Stimulated activated CD4-positive, alpha-beta T cell treated with anti-CD3 and anti-CD28 coated beads, Interleukin-15, amount 100 ng/mL, for 24 hours (primary cell): Measurements from ENCODE around the gene CHAD.
"Not testable (repeated sequence)": the region's sequence is repeated elsewhere in the genome, so short reads cannot be mapped to it uniquely, and the experiment has no call there.

Experiments
- DNase-seq: peaks from one replicate; pipeline ENCODE4 v3.0.0-alpha.2; 2020

CHAD gene

DNA sequence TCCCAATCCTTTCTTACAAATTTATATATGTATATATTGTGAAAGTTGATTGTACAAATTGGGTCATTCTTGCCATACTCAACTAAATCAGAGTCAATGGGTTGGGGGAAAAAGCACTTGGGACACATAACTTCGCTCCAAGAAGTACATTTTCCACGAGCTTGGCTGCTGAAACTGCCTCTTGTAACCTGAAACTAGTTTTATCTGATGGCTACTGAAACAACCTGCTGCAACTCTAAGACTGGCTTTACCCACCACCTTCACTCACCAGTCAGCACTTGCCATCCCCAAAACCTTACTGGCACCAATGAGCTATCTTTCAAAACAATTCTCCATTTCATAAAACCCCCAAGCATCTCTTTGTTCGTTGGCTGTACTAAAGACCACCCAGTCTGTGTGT, 25.1 kb upstream of the CHAD start:
- DNase-seq = no peak

DNA sequence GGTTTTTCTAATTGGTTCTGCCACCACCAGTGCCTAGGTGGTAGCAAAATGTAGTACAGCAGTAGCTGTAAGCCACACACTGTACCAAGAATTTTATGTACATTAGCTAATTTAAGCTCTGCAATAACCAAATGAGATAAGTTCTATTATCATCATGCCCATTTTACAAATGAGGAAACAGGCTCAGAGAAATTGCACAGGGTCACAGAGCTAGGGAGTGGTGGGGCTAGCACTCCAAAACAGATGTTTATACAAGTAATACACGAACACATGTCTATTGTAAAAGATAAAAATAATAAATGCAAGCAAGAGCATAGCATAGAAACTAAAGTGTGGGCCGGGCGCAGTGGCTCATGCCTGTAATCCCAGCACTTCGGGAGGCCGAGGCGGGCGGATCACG, 23.5 kb upstream of the CHAD start:
- DNase-seq = no peak

DNA sequence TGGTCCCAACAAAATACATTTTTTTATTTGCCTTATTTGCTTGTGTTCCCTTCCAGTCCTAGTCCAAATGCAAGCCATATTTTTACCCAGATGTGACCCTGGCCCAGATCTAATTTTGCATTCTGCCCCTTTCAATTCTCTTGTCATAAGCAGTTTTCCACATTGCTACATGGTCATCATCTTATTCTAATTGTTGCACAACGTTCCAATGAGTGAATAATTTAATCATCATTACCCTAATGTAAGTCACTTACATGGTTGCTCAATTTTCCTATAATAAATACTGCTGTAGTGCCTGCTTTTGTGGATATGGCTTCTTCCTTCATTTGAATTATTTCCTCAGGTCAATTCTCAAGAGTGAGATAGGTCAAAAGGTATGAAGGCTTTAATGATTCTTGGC, 22.8 kb upstream of the CHAD start:
- no peak for DNase-seq

DNA sequence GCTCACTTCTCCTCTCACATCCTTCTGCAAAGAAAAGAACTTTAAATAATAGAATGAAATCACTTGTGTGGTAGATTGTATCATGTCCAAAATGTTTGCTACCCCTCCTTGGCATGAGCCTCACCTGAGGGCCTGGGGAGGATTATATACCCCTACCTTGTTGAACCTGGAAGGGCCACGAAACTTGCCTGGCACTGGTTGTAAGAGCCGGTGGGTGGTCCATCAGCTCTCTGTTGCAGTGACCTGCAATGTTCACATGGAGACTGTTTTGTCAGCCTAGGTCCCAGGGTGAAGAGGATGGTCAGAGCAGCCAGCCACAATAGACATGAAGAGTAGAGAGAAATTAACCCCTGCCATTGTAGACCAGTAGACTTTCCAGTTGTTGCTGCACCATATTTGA, 20.2 kb upstream of the CHAD start:
- no peak for DNase-seq

DNA sequence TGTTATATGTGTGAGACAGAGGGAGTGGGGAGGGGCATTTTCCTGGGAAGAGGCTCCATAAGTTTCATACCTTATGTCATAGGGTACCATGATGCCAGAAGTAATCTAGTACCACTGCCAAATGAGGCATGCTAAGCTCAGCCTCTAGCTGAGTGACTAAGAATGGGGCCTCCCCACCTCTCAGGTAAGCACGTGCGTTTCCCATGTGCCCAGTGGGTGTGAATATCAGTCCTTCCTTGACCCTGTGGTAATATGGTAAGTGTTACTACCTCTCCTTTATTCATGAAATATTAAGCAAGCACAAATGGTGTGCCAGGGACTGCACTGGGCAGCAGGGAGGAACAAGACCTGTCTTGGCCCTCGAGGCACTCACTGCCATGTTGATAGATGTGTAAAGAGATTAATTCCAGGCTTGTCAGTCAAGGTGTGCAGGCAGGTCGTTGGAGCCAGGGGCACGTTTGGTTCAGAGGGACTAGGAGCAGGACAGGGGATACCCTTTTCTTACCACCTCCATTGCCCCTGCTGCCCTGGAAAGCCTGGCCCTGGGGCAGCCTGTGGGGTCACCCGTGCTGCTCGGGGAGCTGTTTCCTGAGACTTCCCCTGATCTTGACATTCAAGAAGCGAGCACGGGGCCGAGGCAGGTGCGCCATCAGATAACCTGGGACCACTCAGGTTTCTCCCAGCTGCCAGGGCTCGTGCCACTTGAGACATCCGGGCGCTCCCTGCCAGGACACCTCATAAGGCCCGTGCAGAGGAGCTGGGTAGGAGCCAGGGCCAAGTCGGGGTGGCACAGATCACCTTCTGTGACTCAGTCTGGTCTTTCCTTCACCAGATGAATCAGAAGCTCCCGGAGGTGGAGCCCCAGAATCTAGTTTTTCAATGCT, 18.8 kb upstream of the CHAD start:
- peak; percentile 34 for DNase-seq

DNA sequence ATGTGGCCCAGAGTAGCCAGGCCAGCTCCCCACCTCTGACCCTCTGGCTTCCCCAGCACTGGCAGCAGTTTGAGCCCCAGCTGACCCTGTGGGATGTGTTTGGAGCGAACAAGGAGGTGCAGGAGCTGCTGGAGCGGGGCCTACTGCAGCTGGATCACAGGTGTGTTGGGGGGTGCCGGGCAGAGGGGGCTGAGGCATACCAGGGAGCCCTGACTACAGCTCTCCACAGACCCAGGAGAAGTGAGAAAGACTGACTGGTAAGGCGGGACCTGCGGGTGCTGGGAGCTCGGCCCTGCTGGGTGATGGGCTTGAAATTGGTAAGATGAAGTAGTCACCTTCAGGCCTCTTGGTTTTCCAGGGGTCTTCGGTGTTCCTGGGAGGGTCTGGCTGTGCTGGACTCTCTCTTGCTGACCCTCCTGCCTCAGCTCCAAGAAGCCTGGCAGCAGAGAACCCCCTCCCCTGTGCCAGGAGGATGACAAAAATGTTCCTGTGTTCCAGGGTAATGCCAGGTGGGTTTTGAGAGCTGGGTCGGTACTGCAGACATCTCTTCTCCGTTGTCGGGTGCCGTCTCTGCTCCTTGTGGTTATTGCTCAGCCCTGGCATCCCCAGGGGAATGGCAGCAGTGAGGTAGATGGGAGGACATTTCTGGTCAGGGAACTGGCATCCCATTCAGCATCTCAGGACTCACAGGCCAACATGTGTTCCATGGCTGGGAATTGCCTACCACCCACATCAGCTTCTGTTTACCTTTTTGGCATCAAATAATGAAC, 15.9 kb upstream of the CHAD start:
- DNase-seq = no peak

DNA sequence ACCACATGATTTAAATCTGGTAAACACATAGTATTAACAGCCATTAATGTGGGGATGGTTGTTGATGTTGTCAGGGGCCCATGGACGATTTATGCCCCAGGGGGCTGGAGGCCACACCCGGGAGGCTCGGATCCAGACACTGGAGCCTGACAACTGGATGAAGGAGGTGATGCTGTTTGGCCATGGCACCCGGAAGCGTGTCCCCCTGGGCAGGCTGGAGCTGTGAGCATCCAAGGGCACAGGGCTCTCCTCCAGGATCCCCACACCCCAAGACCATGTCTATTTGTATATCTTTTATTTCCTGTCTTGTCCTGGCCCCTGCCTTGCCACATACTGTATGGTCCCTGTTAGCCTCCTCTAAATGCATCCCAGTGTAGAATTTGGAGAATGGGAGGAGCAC, 14.6 kb upstream of the CHAD start:
- DNase-seq = no peak

DNA sequence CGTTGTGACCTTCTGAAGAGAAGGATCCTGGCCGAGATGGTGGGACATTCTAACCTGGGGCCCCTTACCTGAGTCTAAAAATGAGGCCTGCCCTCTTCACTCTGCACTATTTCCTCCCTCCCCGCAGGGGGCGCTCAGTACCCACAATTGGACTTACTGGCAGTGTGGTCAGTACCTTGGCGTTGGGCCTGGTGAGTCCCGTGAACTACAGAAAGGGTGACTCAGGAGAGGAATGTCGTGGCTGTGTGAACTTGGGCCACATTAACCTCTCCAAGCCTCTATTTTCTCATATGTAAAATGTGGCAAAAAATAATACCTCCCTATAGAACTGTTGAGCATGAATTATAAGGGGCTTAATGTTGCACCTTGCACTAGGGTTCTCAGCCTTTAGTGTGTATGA, 13.8 kb upstream of the CHAD start:
- peak; percentile 85 for DNase-seq

DNA sequence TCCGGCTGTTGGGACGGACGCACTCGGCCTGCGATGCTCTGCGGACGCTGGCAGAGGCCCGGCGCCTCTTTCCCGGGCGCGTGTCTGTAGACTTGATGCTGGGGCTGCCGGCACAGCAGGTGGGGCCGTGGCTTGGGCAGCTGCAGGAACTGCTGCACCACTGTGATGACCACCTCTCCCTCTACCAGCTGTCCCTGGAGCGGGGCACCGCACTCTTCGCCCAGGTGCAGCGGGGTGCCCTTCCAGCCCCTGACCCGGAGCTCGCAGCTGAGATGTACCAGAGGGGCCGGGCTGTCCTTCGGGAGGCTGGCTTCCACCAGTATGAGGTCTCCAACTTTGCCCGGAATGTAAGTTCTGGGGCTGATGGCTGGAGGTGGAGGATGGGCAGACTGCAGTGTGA, 13.4 kb upstream of the CHAD start:
- DNase-seq = no peak

DNA sequence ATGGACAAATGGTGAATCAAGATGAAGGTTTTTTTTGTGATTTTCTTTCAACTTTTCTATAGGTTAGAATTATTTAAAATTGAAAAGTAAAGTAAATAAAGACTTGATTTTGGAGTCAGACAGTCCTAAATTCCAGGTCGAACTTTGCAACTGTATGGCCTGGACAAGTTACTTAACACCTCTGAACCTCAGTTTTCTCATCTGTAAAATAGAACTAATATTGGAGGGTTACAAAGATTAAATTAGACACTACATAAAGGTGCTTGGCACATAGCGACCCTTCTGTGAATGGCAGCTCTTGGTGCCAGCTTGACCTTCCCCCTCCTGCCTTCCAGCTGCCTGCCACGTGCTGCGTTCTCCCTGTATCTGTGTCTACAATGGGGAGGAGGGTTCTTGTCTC, 13.0 kb upstream of the CHAD start:
- no peak for DNase-seq

DNA sequence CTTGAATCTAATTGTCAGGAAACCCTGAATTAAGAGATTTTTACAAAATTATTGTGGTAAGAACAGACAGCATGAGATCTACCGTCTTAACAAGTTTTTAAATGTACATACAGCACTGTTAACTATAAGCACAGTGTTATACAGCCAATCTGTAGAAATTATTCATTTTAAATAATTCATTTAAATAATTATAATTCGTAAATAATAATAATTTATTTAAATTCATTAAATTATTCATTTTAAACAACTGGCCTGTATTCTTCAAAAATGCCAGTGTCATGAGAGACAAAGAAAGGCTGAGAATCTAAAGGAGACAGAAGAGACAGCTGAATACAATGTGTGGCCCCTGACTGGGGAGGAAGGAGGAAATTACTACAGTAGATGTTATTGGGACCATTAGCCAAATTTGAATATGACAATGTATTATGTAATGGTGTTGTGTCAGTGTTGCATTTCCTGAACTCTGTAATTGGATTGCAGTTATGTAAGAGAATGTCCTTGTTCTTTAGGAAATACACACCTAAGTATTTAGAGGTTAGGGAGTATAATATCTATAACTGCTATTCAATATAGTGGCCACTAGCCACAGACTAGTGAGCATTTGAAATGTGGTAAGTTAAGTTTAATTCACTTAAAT, 12.3 kb upstream of the CHAD start:
- no peak for DNase-seq

DNA sequence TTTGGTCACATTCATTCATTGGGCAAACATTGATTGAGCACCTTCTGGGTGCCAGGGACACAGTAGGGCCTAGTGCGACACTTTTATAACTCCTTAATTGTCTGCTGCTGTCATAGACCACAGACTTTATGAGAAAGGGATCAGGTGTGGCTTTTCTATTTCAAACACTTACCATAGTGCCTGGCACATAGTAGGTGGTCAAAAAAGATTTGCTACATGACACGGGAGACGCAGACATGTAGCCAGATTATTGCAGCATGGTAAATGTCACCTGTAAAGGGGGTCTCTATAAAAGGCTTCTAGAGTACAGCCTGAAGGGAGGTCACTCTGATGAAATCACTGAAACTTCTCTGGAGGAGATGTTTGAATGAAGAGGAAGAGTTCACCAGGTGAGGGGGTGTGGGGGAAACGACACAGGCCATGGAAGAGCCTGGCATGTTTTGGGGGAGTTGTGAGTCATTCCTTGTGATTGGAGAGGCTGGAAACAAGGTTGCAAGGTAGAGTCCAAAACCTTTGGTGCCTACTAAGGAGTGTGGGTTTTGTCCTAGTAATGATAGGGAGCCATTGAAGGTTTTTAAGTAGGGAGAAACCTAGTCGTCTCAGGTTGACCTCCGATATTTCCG, 11.6 kb upstream of the CHAD start:
- no peak for DNase-seq

DNA sequence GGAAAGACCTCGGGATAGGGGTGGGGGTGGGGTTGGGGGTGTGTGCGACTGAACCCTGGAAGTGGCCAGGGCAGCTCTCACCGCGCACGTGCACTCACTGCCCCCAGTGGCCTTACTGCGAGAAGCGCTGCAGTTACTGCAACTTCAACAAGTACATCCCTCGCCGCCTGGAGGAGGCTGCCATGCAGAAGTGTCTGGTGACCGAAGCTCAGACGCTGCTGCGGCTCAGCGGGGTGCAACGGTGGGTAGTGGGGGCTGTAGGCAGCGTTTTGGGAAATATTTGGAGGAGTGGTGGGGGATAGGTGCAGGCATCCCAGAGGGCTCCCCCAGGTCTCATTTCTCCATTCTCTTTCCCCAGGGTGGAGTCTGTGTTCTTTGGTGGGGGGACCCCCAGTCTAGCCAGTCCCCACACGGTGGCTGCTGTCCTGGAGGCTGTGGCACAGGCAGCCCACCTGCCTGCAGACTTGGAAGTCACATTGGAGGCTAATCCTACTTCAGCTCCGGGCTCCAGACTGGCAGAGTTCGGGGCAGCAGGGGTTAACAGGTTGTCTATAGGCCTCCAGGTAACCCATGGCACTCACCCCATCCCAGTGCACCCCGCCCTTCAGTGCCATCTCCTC, 11.0 kb upstream of the CHAD start:
- peak; percentile 82 for DNase-seq

DNA sequence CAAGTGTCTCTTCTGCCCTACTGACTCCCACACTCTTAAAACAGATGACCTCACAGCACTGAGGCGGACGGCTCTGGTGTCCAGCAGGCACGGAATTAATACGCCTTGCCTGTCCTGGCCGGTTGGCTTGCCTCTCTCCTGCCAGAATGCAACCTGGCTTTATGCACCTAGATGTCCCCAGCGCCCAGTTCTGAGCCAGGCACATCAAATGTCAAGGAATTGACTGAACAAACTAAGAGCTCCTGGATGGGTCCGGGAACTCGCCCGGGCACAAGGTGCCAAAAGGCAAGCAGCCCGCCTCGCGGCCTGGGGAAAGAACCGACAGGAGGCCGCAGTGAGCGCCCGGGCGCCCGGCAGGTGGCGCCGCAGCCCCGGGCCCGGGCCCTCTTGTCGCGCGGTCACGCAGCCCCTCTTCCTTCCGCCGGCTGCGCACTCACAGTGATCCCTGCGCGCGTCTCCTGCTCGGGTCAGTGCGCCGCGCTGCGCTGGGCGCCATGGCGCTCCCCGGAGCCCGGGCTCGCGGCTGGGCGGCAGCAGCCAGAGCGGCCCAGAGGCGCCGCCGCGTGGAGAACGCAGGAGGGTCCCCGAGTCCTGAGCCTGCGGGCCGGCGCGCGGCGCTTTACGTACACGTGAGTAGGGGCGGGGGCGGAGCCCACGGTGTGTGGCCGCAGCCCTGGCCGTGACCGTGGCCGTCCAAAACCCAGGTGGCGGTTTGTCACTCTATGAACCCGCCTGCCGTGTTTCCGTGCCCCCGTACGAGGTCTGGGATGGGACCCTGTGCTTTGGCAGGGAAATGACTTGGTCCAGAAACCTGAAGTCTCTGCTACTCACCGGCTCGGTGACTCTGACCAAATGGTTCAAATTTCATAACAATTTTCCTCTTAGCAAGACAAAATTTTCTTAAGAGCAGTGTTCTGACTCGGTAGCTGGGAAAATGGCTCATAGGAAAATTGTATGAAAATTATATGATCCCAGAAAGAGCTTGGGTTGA, 10.0 kb upstream of the CHAD start, which contains the start of gene RSAD1:
Gene RSAD1 (plus strand): TSS at position 470 of the 991 bp plus-strand sequence. CDS start 25 bp downstream, at position 495.
- DNase-seq = peak; percentile 89

DNA sequence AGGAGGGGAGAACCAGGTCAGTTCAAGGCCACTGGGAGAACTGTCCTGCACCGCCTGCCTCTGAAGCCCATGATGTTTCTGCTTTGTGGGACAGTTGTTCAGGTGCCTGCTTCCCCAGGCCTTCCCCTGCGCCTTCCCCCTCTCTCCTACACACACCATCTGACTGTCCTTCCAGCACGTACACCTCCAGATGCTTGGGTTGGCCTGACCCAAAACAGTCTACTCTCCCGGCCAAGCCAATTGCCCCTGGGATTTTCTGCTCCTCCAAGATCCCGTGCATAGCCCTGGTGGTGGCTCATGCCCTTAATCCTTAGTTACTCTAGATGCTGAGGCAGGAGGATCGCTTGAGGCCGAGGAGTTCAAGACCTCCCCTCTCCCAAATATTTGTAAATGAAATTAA, 9.3 kb upstream of the CHAD start:
- DNase-seq = no peak

DNA sequence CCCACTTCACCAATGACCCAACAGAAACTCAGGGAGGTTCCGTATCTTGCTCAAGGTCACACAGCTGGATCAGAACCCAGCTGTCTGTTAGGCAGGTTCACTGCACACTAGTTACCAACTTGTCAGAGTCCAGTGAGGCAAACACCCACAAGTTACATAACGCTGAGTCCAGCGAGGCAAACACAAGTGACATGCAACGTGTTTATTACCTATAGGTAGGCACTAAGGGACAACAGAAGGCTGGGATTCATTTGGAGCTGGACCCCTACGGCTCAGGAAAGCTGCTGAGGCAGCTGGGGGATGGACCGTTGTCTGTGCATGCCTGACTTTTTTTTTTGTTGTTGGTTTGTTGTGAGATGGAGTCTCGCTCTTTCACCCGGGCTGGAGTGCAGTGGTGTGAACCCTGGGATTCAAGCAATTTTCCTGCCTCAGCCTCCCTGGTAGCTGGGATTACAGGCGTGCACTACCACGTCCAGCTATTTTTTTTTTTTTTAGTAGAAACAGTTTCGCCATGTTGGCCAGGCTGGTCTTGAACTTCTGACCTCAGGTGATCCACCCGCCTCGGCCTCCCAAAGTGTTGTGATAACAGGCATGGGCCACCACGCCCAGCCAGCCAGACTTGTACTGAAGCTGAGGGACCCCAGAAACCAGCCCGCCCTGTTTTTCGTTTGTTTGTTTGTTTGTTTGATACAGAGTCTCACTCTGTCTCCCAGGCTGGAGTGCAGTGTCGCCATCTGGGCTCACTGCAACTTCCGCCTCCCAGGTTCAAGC, 8.1 kb upstream of the CHAD start:
- no peak for DNase-seq

DNA sequence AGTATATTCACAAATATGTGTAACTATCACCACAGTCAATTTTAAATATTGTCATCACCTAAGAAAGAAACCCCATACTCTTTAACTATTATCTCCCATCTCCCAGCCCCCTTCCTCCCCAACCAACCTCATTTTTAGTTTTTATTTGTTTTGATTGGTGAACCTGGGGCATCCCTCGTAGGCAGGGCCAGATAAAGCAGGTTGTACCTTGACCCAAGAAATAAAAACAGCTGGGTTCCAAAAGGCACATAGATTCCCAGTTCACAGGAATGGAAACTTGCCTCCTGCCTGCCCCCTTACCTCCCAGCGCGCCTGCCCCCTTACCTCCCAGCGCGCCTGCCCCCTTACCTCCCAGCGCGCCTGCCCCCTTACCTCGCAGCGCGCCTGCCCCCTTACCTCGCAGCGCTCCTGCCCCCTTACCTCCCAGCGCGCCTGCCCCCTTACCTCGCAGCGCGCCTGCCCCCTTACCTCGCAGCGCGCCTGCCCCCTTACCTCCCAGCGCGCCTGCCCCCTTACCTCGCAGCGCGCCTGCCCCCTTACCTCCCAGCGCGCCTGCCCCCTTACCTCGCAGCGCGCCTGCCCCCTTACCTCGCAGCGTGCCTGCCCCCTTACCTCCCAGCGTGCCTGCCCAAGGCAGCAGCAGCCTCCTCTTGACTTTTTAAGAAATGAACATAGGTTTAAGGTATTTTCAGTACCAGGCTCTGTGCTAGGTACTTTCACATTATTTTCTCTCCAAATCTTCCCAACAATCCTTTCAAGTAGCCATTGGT, 7.3 kb upstream of the CHAD start:
- not testable (repeated sequence) for DNase-seq

DNA sequence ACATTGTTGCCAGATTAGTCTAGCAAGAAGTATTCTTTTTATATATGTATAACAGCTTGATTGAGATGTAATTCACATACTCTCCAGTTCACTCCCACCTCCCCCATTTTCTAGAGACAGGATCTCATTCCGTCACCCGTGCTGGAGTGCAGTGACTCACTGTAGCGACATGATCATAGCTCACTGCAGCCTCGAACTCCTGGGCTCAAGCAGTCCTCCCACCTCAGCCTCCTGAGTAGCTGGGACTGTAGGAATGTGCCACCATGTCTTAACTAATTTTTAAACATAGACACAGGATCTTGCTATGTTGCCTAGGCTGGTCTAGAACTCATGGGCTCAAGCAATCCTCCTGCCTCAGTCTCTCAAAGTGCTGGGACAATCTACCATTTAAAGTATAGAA, 6.7 kb upstream of the CHAD start:
- no peak for DNase-seq

DNA sequence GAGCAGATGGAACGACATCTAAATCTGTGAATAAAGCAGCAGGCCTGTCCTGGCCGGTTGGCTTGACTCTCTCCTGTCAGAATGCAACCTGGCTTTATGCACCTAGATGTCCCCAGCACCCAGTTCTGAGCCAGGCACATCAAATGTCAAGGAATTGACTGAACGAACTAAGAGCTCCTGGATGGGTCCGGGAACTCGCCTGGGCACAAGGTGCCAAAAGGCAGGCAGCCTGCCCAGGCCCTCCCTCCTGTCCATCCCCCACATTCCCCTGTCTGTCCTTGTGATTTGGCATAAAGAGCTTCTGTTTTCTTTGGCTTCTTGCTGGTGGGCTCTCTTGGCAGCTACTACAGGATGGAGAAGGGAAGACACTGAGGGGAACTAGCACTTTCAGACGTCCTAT, 5.8 kb upstream of the CHAD start:
- no peak for DNase-seq

DNA sequence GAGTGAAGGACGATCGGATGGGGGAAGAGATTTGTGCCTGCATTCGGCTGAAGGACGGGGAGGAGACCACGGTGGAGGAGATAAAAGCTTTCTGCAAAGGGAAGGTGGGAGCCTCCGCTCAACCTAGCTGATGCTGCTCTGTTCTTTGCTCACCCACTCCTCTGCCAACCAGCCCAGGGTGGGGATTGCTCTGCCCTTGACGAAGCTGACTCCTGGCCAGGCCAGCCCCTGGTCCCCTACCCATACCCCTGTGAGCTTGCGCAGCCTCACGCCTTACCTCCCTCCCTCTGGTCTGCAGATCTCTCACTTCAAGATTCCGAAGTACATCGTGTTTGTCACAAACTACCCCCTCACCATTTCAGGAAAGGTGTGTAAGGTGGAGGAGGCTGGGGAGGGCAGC, 5.2 kb upstream of the CHAD start:
- no peak for DNase-seq
